ENCODE data around the gene PDE4D. TPM values are rescaled to one million over a fixed set of nuclear protein-coding genes. Genes with fewer than 3 reads are reported as not detected.

The PDE4D gene
- total RNA-seq, 1 experiment from 2014 or later = 2.1 TPM

GRCh38 chr5:59274106-59274636 lies 619.4 kb downstream of the PDE4D start:
- H2BK120ac ChIP-seq (ENCODE audit: low read depth, low read length, poor library complexity, severe bottlenecking) = no peak overlapping the region
- H3K9me3 Mint-ChIP-seq = no peaks in the 10 kb centered on the region
- WGBS (ENCODE audit: extremely low coverage, insufficient read length, low lambda C conversion rate) = no CpG with 5 or more reads among the region's 4 CpGs
- no peaks in the 10 kb centered on the region for H3K27me3 ChIP-seq (ENCODE audit: insufficient read depth, low read length)
- no peak for TF ChIP-seq CTCF (conservative IDR thresholded peaks at IDR 0.05)
- H4K8ac ChIP-seq (replicated peaks; ENCODE audit: insufficient read length, low read depth, low read length) = no peak overlapping the region
- H3T11ph ChIP-seq (ENCODE audit: low read length) = no peak overlapping the region
- H4K91ac ChIP-seq (ENCODE audit: insufficient read length, low read depth, low read length) = no peak overlapping the region
- H3K79me1 ChIP-seq (ENCODE audit: insufficient read depth, low read depth, low read length, poor library complexity, severe bottlenecking) = no peaks in the 10 kb centered on the region
- no peaks in the 10 kb centered on the region for H4K20me1 ChIP-seq (ENCODE audit: control insufficient read depth, insufficient read depth, insufficient read length)
- peaks cover 6% of the 10 kb centered on the region for H3K23me2 ChIP-seq (ENCODE audit: insufficient read length, low read depth, low read length, poor library complexity, severe bottlenecking)
- H4K5ac ChIP-seq (ENCODE audit: insufficient read length, low read depth, low read length) = no peak overlapping the region
- H2BK15ac ChIP-seq (ENCODE audit: low read depth, low read length) = no peak overlapping the region
- H3K4me2 ChIP-seq (ENCODE audit: insufficient read depth, insufficient read length, low read length) = no peak overlapping the region
- H3K18ac ChIP-seq (ENCODE audit: insufficient read length, low read depth, low read length) = no peak overlapping the region
- H3K4ac ChIP-seq (ENCODE audit: low read depth, low read length) = no peak overlapping the region
- H3K4me3 Mint-ChIP-seq = no peak overlapping the region
- H2BK12ac ChIP-seq (ENCODE audit: insufficient read length, low read depth, low read length) = no peak overlapping the region
- no peaks in the 10 kb centered on the region for H3K36me3 Mint-ChIP-seq (ENCODE audit: insufficient read depth in 1 of 3, low read depth in 3 of 3)
- peaks cover 12 to 15% of the 10 kb centered on the region in 2 experiments for H3K4me1 Mint-ChIP-seq
- no peaks in the 10 kb centered on the region for H3K79me2 ChIP-seq (ENCODE audit: insufficient read depth, low read length)
- no peaks in the 10 kb centered on the region for H3K9me3 ChIP-seq (ENCODE audit: control insufficient read depth, low read depth, low read length)
- H3K56ac ChIP-seq (ENCODE audit: insufficient read length, low read depth, low read length) = no peak overlapping the region
- H3K27me3 Mint-ChIP-seq (ENCODE audit: low read depth) = peaks cover 4% of the 10 kb centered on the region; the same call in 1 of the 2 replicates
- H3K14ac ChIP-seq (ENCODE audit: insufficient read depth, low read length) = no peak overlapping the region
- no peak overlapping the region for H3K27ac ChIP-seq (ENCODE audit: insufficient read length, low read depth, low read length)
- H2AFZ ChIP-seq (ENCODE audit: low read length) = no peak overlapping the region
- no peak overlapping the region for H3K23ac ChIP-seq (ENCODE audit: insufficient read length, low read depth, low read length)
- DNase-seq = no peak
- H2AK5ac ChIP-seq (ENCODE audit: insufficient read length, low read length) = no peak overlapping the region
- H3K4me1 ChIP-seq (ENCODE audit: insufficient read depth, low read length) = no peaks in the 10 kb centered on the region
- no peak overlapping the region for H2BK20ac ChIP-seq (ENCODE audit: low read depth, low read length, poor library complexity, severe bottlenecking)
- H3K27ac Mint-ChIP-seq = no peak overlapping the region
- H2BK5ac ChIP-seq (ENCODE audit: insufficient read length, low read length) = no peak overlapping the region
- H3K9ac ChIP-seq (ENCODE audit: extremely low read depth, insufficient read length, low read length) = no peak overlapping the region
